ENCODE results near the gene ZFYVE9.

DNA sequence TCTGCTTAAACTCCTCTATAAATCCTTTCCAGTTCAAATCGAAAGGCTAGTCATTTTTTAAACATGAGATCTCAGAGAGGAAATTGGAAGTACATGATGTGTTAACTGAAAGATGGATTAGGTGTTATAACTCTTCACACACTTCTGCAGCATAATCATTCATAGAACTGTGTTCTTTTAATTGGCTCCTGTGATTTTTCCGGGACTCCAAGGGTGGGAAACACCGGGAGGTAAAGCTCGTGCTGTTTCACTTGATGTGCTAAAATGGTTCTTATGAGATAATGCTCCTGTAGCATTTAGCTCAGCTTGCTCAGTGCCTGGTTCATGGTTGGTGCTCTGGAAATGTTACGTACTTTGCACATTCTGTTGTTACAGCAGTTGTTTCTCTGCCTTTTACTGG lies 183.9 kb downstream of the ZFYVE9 start:
- no peak for TF ChIP-seq POLR2A (IDR thresholded peaks at IDR 0.05)
- TF ChIP-seq POLR2AphosphoS5 (IDR thresholded peaks at IDR 0.05), result no peak
- TF ChIP-seq, protein P1, sequence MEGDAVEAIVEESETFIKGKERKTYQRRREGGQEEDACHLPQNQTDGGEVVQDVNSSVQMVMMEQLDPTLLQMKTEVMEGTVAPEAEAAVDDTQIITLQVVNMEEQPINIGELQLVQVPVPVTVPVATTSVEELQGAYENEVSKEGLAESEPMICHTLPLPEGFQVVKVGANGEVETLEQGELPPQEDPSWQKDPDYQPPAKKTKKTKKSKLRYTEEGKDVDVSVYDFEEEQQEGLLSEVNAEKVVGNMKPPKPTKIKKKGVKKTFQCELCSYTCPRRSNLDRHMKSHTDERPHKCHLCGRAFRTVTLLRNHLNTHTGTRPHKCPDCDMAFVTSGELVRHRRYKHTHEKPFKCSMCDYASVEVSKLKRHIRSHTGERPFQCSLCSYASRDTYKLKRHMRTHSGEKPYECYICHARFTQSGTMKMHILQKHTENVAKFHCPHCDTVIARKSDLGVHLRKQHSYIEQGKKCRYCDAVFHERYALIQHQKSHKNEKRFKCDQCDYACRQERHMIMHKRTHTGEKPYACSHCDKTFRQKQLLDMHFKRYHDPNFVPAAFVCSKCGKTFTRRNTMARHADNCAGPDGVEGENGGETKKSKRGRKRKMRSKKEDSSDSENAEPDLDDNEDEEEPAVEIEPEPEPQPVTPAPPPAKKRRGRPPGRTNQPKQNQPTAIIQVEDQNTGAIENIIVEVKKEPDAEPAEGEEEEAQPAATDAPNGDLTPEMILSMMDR (IDR thresholded peaks at IDR 0.05), result no peak
- TF ChIP-seq EP300 (IDR thresholded peaks at IDR 0.05), result no peak

Measured in suprapubic skin (tissue), 4 donors.